ENCODE data around the gene CACNA1A.
"Not testable (repeated sequence)": the region's sequence is repeated elsewhere in the genome, so short reads cannot be mapped to it uniquely, and the experiment has no call there.

Gene CACNA1A

DNA sequence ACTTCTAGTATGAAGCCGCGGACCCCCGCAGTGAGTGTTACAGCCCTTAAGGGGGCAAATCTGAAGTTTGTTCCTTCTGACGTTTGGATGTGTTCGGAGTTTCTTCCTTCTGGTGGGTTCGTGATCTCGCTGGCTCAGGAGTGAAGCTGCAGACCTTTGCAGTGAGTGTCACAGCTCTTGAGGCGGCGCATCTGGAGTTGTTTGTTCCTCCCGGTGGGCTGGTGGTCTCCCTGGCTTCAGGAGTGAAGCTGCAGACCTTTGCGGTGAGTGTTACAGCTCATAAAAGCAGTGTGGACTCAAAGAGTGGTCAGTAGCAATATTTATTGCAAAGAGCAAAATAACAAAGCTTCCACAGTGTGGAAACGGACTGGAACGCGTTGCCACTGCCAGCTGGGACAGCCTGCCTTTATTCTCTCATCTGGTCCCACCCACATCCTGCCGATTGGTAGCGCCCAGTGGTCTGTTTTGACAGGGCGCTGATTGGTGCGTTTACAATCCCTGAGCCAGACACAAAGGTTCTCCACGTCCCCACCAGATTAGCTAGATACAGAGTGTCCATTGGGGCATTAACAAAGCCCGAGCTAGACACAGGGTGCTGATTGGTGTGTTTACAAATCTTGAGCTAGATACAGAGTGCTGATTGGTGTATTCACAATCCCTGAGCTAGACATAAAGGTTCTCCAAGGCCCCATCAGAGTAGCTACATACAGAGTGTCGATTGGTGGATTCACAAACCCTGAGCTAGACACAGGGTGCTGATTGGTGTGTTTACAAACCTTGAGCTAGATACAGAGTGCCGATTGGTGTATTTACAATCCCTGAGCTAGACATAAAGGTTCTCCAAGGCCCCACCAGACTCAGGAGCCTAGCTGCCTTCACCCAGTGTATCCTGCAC lies 320.3 kb downstream of the CACNA1A start:
- H3K27ac Mint-ChIP-seq; H3K27me3 Mint-ChIP-seq; H3K36me3 Mint-ChIP-seq; H3K9me3 Mint-ChIP-seq; ATAC-seq (replicated peaks); DNase-seq; H3K4me3 Mint-ChIP-seq: not testable (repeated sequence)
- peaks cover 12 to 40% of the 10 kb centered on the region in 2 donors for H3K4me1 Mint-ChIP-seq

GRCh38 chr19:13184926-13185325 lies 321.4 kb downstream of the CACNA1A start:
- H3K27me3 Mint-ChIP-seq; H3K27ac Mint-ChIP-seq; ATAC-seq (replicated peaks); H3K4me3 Mint-ChIP-seq; H3K36me3 Mint-ChIP-seq; DNase-seq; H3K9me3 Mint-ChIP-seq: not testable (repeated sequence)
- H3K4me1 Mint-ChIP-seq = peaks cover 20 to 50% of the 10 kb centered on the region in 2 donors

DNA sequence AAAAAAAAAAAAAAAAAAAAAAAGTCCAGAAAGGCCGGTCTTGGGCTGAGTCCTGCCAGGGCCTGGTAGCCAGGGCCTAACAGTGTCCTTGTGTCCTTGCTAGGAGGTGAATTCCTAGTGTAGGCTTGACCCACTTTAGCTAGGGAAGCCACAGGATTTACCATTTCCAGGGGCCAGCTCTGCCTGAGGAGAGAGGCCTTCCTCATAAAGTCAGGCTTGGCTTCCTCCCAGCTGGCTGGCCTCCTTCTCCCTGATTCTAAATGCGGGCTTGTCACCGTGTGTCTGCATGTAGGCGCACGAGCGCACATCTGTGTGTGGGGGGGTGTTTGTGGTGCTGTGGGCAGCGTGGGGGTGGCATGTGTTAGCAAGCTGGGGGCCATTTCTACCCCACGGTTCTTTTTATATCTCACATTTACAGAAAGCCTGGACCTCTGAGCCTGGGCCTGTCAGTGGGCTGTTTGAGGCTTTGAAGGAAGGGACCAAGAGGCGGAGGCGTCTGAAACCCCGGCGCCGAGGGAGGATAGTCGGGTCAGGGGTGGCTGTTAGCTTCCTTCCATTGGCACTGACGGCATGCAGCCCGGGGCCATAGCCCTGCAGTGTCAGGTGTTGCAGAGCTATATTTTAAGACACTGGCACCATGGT lies 324.4 kb downstream of the CACNA1A start:
- Mint-ChIP-seq H3K27me3 (no peaks in the 10 kb centered on the region), H3K9me3 (peaks cover 0 to 2% of the 10 kb centered on the region in 2 donors), H3K4me1 (peaks cover 20 to 40% of the 10 kb centered on the region in 2 donors), H3K36me3 (no peaks in the 10 kb centered on the region), H3K4me3 (peak overlapping the region; percentile 40 to 62), H3K27ac (peak overlapping the region; percentile 89)
- ATAC-seq (replicated peaks) = peak; percentile 85 to 86
- DNase-seq = peak; percentile 30

DNA sequence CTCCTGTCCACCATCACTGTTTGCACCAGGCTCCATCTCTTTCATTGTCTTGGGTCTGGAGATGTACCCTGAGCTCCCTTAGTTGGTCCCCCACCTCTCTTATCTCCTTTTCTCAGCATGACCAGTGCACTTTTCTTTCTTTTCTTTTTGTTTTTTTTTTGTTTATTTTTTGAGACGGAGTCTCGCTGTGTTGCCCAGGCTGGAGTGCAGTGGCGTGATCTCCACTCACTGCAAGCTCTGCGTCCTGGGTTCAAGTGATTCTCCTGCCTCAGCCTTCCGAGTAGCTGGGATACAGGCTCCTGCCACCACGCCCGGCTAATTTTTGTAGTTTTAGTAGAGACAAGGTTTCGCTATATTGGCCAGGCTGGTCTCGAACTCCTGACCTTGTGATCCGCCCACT lies 328.0 kb downstream of the CACNA1A start:
- not testable (repeated sequence) for H3K9me3 Mint-ChIP-seq; DNase-seq; H3K4me3 Mint-ChIP-seq; H3K27me3 Mint-ChIP-seq; H3K27ac Mint-ChIP-seq; ATAC-seq (replicated peaks); H3K36me3 Mint-ChIP-seq
- peaks cover 20 to 51% of the 10 kb centered on the region in 2 donors for H3K4me1 Mint-ChIP-seq

GRCh38 chr19:13177584-13177983 lies 328.7 kb downstream of the CACNA1A start:
- not testable (repeated sequence) for H3K27me3 Mint-ChIP-seq; H3K27ac Mint-ChIP-seq; H3K9me3 Mint-ChIP-seq; H3K36me3 Mint-ChIP-seq; ATAC-seq (replicated peaks); DNase-seq; H3K4me3 Mint-ChIP-seq
- peaks cover 26 to 58% of the 10 kb centered on the region in 2 donors for H3K4me1 Mint-ChIP-seq

DNA sequence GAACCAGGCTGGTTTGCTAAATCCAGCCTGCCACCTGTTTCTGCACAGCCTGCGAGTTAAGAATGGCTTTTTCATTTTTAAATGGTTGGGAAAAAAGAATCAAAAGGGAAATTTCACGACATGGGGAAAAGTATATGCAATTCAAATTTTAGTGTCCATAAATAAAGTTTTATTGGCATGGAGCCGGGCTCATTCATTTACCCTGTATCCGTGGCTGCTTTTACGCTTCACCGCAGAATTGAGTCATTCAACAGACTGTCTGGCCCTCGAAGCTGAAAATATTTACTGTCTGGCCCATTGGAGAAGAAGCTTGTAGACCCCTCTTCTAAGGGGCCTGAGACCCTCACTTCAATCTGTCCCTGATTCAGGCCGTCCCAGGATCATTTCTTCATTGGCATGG lies 329.9 kb downstream of the CACNA1A start:
- Mint-ChIP-seq H3K27me3 (no peaks in the 10 kb centered on the region), H3K9me3 (no peaks in the 10 kb centered on the region), H3K36me3 (peaks cover 0 to 3% of the 10 kb centered on the region in 2 donors), H3K27ac (peak overlapping the region; percentile 47), H3K4me1 (peaks cover 28 to 60% of the 10 kb centered on the region in 2 donors), H3K4me3 (no peak overlapping the region)
- no peak for ATAC-seq (replicated peaks)
- DNase-seq = no peak

GRCh38 chr19:13173139-13173737 lies 333.0 kb downstream of the CACNA1A start:
- DNase-seq (no peak), ATAC-seq (replicated peaks) (peak in 1 of 2 donors; percentile 0)
- H3K27ac Mint-ChIP-seq = peak overlapping the region; percentile 96
- H3K9me3 Mint-ChIP-seq = no peaks in the 10 kb centered on the region
- peaks cover 33 to 74% of the 10 kb centered on the region in 2 donors for H3K4me1 Mint-ChIP-seq
- H3K27me3 Mint-ChIP-seq = no peaks in the 10 kb centered on the region
- H3K36me3 Mint-ChIP-seq = peaks cover 3 to 7% of the 10 kb centered on the region in 2 donors
- peak overlapping the region; percentile 78 to 83 for H3K4me3 Mint-ChIP-seq

GRCh38 chr19:13172346-13173138 lies 333.7 kb downstream of the CACNA1A start:
- peak overlapping the region; percentile 78 to 83 for H3K4me3 Mint-ChIP-seq
- no peaks in the 10 kb centered on the region for H3K9me3 Mint-ChIP-seq
- peaks cover 35 to 76% of the 10 kb centered on the region in 2 donors for H3K4me1 Mint-ChIP-seq
- no peaks in the 10 kb centered on the region for H3K27me3 Mint-ChIP-seq
- peaks cover 7 to 9% of the 10 kb centered on the region in 2 donors for H3K36me3 Mint-ChIP-seq
- peak; percentile 65 for DNase-seq
- ATAC-seq (replicated peaks) = peak; percentile 36 to 43
- H3K27ac Mint-ChIP-seq = peak overlapping the region; percentile 96

GRCh38 chr19:13171146-13171545 lies 335.1 kb downstream of the CACNA1A start:
- H3K9me3 Mint-ChIP-seq = no peaks in the 10 kb centered on the region
- peaks cover 7 to 9% of the 10 kb centered on the region in 2 donors for H3K36me3 Mint-ChIP-seq
- no peak overlapping the region for H3K4me3 Mint-ChIP-seq
- H3K4me1 Mint-ChIP-seq = peaks cover 42 to 83% of the 10 kb centered on the region in 2 donors
- no peak for ATAC-seq (replicated peaks)
- H3K27me3 Mint-ChIP-seq = no peaks in the 10 kb centered on the region
- no peak for DNase-seq
- peak overlapping the region; percentile 75 for H3K27ac Mint-ChIP-seq

DNA sequence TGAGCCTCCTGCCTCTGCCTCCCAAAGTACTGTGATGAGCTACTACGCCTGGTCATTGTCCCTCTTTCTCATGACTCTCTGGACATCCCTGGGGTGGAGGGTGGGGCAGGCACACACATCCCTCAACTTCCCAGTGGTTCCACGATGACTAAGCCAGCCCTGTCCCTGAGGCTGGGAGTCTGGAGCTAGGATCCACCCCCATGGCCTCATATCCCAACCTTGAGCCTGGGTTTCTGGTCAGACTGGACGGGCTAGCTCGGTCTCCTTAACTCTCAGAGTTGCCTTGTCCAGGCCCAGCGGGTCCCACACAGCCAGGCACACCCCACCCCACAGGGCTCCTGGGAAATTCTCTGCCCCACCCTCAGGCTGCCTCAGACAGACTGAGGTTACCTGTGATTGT lies 336.5 kb downstream of the CACNA1A start:
- no peaks in the 10 kb centered on the region for H3K9me3 Mint-ChIP-seq

DNA sequence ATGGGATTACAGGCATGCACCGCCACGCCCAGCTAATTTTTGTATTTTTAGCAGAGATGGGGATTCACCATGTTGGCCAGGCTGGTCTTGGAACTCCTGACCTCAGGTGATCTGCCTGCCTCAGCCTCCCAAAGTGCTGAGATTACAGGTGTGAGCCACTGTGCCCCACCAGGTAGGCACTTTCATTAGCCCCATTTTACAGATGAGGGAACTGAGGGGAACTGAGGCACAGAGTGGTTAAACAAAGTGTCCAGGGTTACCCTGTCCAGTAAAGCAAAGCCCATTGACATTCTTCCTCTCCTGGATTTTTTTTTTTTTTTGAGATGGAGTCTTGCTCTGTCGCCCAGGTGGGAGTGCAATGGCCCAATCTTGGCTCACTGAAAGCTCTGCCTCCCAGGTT lies 340.1 kb downstream of the CACNA1A start:
- H3K4me3 Mint-ChIP-seq; ATAC-seq (replicated peaks); H3K36me3 Mint-ChIP-seq; H3K27me3 Mint-ChIP-seq; H3K9me3 Mint-ChIP-seq; DNase-seq: not testable (repeated sequence)
- peaks cover 45 to 92% of the 10 kb centered on the region in 2 donors for H3K4me1 Mint-ChIP-seq
- H3K27ac Mint-ChIP-seq = peak overlapping the region; percentile 84

More for the DNA sequence above, 336.5 kb downstream of the CACNA1A start:
- H3K36me3 Mint-ChIP-seq = peaks cover 7 to 9% of the 10 kb centered on the region in 2 donors
- H3K4me1 Mint-ChIP-seq = peaks cover 45 to 92% of the 10 kb centered on the region in 2 donors
- ATAC-seq (replicated peaks) (no peak), DNase-seq (no peak)
- H3K4me3 Mint-ChIP-seq = no peak overlapping the region
- no peaks in the 10 kb centered on the region for H3K27me3 Mint-ChIP-seq
- H3K27ac Mint-ChIP-seq = peak overlapping the region; percentile 79

- no peaks in the 10 kb centered on the region for H3K9me3 Mint-ChIP-seq
- H3K27me3 Mint-ChIP-seq = no peaks in the 10 kb centered on the region
- DNase-seq (no peak), ATAC-seq (replicated peaks) (no peak)
- H3K4me1 Mint-ChIP-seq = peaks cover 43 to 91% of the 10 kb centered on the region in 2 donors
- peaks cover 2 to 3% of the 10 kb centered on the region in 2 donors for H3K36me3 Mint-ChIP-seq
- no peak overlapping the region for H3K4me3 Mint-ChIP-seq
- peak overlapping the region; percentile 84 for H3K27ac Mint-ChIP-seq
These were observed 340.9 kb downstream of the CACNA1A start for GRCh38 chr19:13165162-13165997.
